NCI-H510A treated with DMSO at 0.1 percent for 48 hours (cell line): ENCODE measurements around the gene DDX10.
A peak's percentile ranks its signal among the peaks of the same experiment; 100 is the strongest.
"Not testable (repeated sequence)": the region's sequence is repeated elsewhere in the genome, so short reads cannot be mapped to it uniquely, and the experiment has no call there.

Experiments used
- DNase-seq: peaks from one replicate; lab custom pipeline; 2025; lab: John Stamatoyannopoulos, UW

The DDX10 gene

GRCh38 chr11:108774037-108774730, 109.3 kb downstream of the DDX10 start:
- DNase-seq: no peak

GRCh38 chr11:108775324-108775723, 110.5 kb downstream of the DDX10 start:
- DNase-seq: no peak

GRCh38 chr11:108779147-108779546, 114.3 kb downstream of the DDX10 start:
- DNase-seq: not testable (repeated sequence)

GRCh38 chr11:108780119-108780518, 115.2 kb downstream of the DDX10 start:
- DNase-seq: no peak

- no peak for DNase-seq
Observed at GRCh38 chr11:108781946-108782345, 117.1 kb downstream of the DDX10 start.

- peak; percentile 31 for DNase-seq
Observed at GRCh38 chr11:108786281-108786990, 121.6 kb downstream of the DDX10 start.

- no peak for DNase-seq
Observed at GRCh38 chr11:108787105-108787504, 122.2 kb downstream of the DDX10 start.

GRCh38 chr11:108788565-108789199, 123.8 kb downstream of the DDX10 start:
- no peak for DNase-seq

GRCh38 chr11:108790501-108791299, 125.8 kb downstream of the DDX10 start:
- DNase-seq: no peak

GRCh38 chr11:108793138-108793537, 128.3 kb downstream of the DDX10 start:
- no peak for DNase-seq

GRCh38 chr11:108793611-108794010, 128.7 kb downstream of the DDX10 start:
- no peak for DNase-seq

- DNase-seq: no peak
Observed at GRCh38 chr11:108796551-108796950, 131.7 kb downstream of the DDX10 start.

- no peak for DNase-seq
Observed at GRCh38 chr11:108797578-108798100, 132.8 kb downstream of the DDX10 start.

- DNase-seq: no peak
Observed at GRCh38 chr11:108802492-108802891, 137.6 kb downstream of the DDX10 start.

- no peak for DNase-seq
Observed at GRCh38 chr11:108803776-108804175, 138.9 kb downstream of the DDX10 start.

GRCh38 chr11:108804511-108804910, 139.6 kb downstream of the DDX10 start:
- DNase-seq: no peak

GRCh38 chr11:108805030-108805429, 140.2 kb downstream of the DDX10 start:
- DNase-seq: no peak

- DNase-seq: no peak
Observed at GRCh38 chr11:108807262-108807661, 142.4 kb downstream of the DDX10 start.

- DNase-seq: no peak
Observed at GRCh38 chr11:108813086-108813485, 148.2 kb downstream of the DDX10 start.

- no peak for DNase-seq
Observed at GRCh38 chr11:108817976-108818375, 153.1 kb downstream of the DDX10 start.

GRCh38 chr11:108818971-108819370, 154.1 kb downstream of the DDX10 start:
- DNase-seq: no peak

GRCh38 chr11:108819957-108820356, 155.1 kb downstream of the DDX10 start:
- DNase-seq: no peak
